Common myeloid progenitor, CD34-positive (primary cell): ENCODE measurements around the gene HIPK4.
"Not testable (repeated sequence)": the region's sequence is repeated elsewhere in the genome, so short reads cannot be mapped to it uniquely, and the experiment has no call there.

ENCODE experiments used
- CTCF ChIA-PET: fragments of 350-600 bp; sonication (Branson Sonifier 250); formaldehyde crosslinking; loops from one replicate; lab custom pipeline; 2021; ENCODE audit warnings: antibody characterized with exemption; lab: Charles Lee
- POLR2A ChIA-PET: fragments of 350-600 bp; sonication (Branson Sonifier 250); formaldehyde crosslinking; loops from one replicate; lab custom pipeline; 2021; ENCODE audit warnings: antibody characterized with exemption; lab: Charles Lee
- DNase-seq, 3 donors: peaks; one replicate each; pipeline versions ENCODE4 v3.0.0 to v3.0.0-alpha.2; 2013
- H3K27ac ChIP-seq, 2 experiments: 1 replicate in 1 of 2; 2 replicates in 1 of 2; pipeline ENCODE4 v1.7.0; 2013; ENCODE audit warnings: inconsistent platforms in 2 of 2, low read length in 2 of 2, mild to moderate bottlenecking in 2 of 2, low read depth in 1 of 2, moderate library complexity in 1 of 2; ENCODE audit not compliant: severe bottlenecking in 2 of 2, insufficient read depth in 1 of 2, poor library complexity in 1 of 2
- H3K27me3 ChIP-seq, 5 experiments: replicated peaks in 2 of 5; 1 replicate in 3 of 5; 2 replicates in 2 of 5; pipeline versions ENCODE4 v1.6.1 to v1.7.0; 2013; ENCODE audit warnings: low read length in 4 of 5, mild to moderate bottlenecking in 2 of 5, moderate library complexity in 2 of 5, inconsistent platforms in 1 of 5; ENCODE audit not compliant: insufficient read depth in 5 of 5, control insufficient read depth in 4 of 5
- H3K36me3 ChIP-seq, 4 experiments: 1 replicate in 2 of 4; 2 replicates in 2 of 4; pipeline versions ENCODE4 v1.6.1 to v1.7.0; 2013; ENCODE audit warnings: low read length in 3 of 4, control low read depth in 1 of 4, mild to moderate bottlenecking in 1 of 4; ENCODE audit not compliant: control insufficient read depth in 4 of 4, insufficient read depth in 4 of 4
- H3K4me1 ChIP-seq, 4 experiments: 1 replicate in 3 of 4; 2 replicates in 1 of 4; pipeline versions ENCODE4 v1.6.1 to v1.7.1; 2013; ENCODE audit warnings: low read length in 3 of 4, mild to moderate bottlenecking in 3 of 4, control low read depth in 1 of 4, inconsistent platforms in 1 of 4, moderate library complexity in 1 of 4; ENCODE audit not compliant: control insufficient read depth in 4 of 4, insufficient read depth in 4 of 4; ENCODE audit errors: control extremely low read depth in 1 of 4
- H3K4me3 ChIP-seq, 7 experiments: 1 replicate in 4 of 7; 2 replicates in 3 of 7; pipeline versions ENCODE4 v1.5.1 to v1.7.0; 2013; ENCODE audit warnings: mild to moderate bottlenecking in 7 of 7, low read length in 6 of 7, moderate library complexity in 6 of 7, inconsistent platforms in 2 of 7, low read depth in 2 of 7, control low read depth in 1 of 7; ENCODE audit not compliant: insufficient read depth in 4 of 7, control insufficient read depth in 1 of 7; ENCODE audit errors: extremely low read depth in 1 of 7
- H3K9me3 ChIP-seq, 5 experiments: 1 replicate in 4 of 5; 2 replicates in 1 of 5; pipeline versions ENCODE4 v1.6.1 to v1.7.1; 2013; ENCODE audit warnings: low read length in 4 of 5, mild to moderate bottlenecking in 2 of 5, inconsistent platforms in 1 of 5, low read depth in 1 of 5, moderate library complexity in 1 of 5; ENCODE audit not compliant: control insufficient read depth in 4 of 5, insufficient read depth in 2 of 5; ENCODE audit errors: control extremely low read depth in 1 of 5
- WGBS: methylation state at CpG from one replicate; pipeline ENCODE4 v1.1.5; 2013; ENCODE audit not compliant: insufficient coverage; 5-methylcytosine and 5-hydroxymethylcytosine counted together

Gene HIPK4

GRCh38 chr19:40337594-40337993 lies 52.4 kb downstream of the HIPK4 start:
- H3K4me3 ChIP-seq: no peak overlapping the region
- ChIA-PET POLR2A (no interaction called here), CTCF (interaction anchor here (1.3 kb wide), 1 partner anchor 29 kb away, joined by 3 read pairs; no protein-coding TSS in a partner anchor)

GRCh38 chr19:40337107-40337506 lies 52.9 kb downstream of the HIPK4 start:
- POLR2A ChIA-PET: no interaction called here
- 78% methylated on average over 1 of the region's 2 CpGs for WGBS
- Histone ChIP-seq H3K9me3 (no peaks in the 10 kb centered on the region), H3K4me3 (no peak overlapping the region), H3K27me3 (no peaks in the 10 kb centered on the region), H3K27ac (no peak overlapping the region), H3K36me3 (peaks cover 12 to 47% (median 30%) of the 10 kb centered on the region in 4 experiments), H3K4me1 (no peaks in the 10 kb centered on the region)
- no peak for DNase-seq
- CTCF ChIA-PET: interaction anchor here (1.3 kb wide), 1 partner anchor 28 kb away, joined by 3 read pairs; no protein-coding TSS in a partner anchor

More at GRCh38 chr19:40337594-40337993, 52.4 kb downstream of the HIPK4 start:
- 96% methylated on average over 3 of the region's 5 CpGs for WGBS
- no peak for DNase-seq
- peaks cover 11 to 43% (median 29%) of the 10 kb centered on the region in 4 experiments for H3K36me3 ChIP-seq
- H3K4me1 ChIP-seq: no peaks in the 10 kb centered on the region
- no peaks in the 10 kb centered on the region for H3K27me3 ChIP-seq
- H3K27ac ChIP-seq: no peak overlapping the region
- no peaks in the 10 kb centered on the region for H3K9me3 ChIP-seq

GRCh38 chr19:40336601-40336900 lies 53.4 kb downstream of the HIPK4 start:
- Histone ChIP-seq H3K4me1 (no peaks in the 10 kb centered on the region), H3K4me3 (no peak overlapping the region), H3K27me3 (no peaks in the 10 kb centered on the region), H3K36me3 (peaks cover 9 to 47% (median 32%) of the 10 kb centered on the region in 4 experiments), H3K27ac (no peak overlapping the region), H3K9me3 (no peaks in the 10 kb centered on the region)
- 100% methylated on average over 2 of the region's 2 CpGs for WGBS
- POLR2A ChIA-PET: no interaction called here
- DNase-seq: no peak
- CTCF ChIA-PET: interaction anchor here (0.6 to 1.3 kb wide), 2 partner anchors 28 to 31 kb away, joined by 3 to 4 read pairs; no protein-coding TSS in a partner anchor

- ChIA-PET POLR2A (interaction anchor here (0.6 kb wide), 1 partner anchor 410 kb away, joined by 3 read pairs; no protein-coding TSS in a partner anchor), CTCF (interaction anchor here (0.6 to 1.3 kb wide), 2 partner anchors 27 to 31 kb away, joined by 3 to 4 read pairs; no protein-coding TSS in a partner anchor)
- Histone ChIP-seq H3K4me1 (no peaks in the 10 kb centered on the region), H3K27ac (no peak overlapping the region), H3K36me3 (peaks cover 12 to 51% (median 34%) of the 10 kb centered on the region in 4 experiments), H3K4me3 (no peak overlapping the region), H3K27me3 (no peaks in the 10 kb centered on the region), H3K9me3 (no peaks in the 10 kb centered on the region)
- DNase-seq: no peak
- WGBS: 99% methylated on average over 11 of the region's 15 CpGs
Measured at GRCh38 chr19:40335855-40336600, 54.0 kb downstream of the HIPK4 start.

- DNase-seq: no peak
- H3K27me3 ChIP-seq: no peaks in the 10 kb centered on the region
- no peak overlapping the region for H3K4me3 ChIP-seq
- H3K4me1 ChIP-seq: no peaks in the 10 kb centered on the region
- no peak overlapping the region for H3K27ac ChIP-seq
- no peaks in the 10 kb centered on the region for H3K9me3 ChIP-seq
- peaks cover 18 to 58% (median 37%) of the 10 kb centered on the region in 4 experiments for H3K36me3 ChIP-seq
- POLR2A ChIA-PET: interaction anchor here (0.7 kb wide), 1 partner anchor 32 kb away, joined by 4 read pairs; no protein-coding TSS in a partner anchor
- CTCF ChIA-PET: interaction anchor here (0.6 kb wide), 1 partner anchor 17 kb away, joined by 3 read pairs; no protein-coding TSS in a partner anchor
Measured at GRCh38 chr19:40335101-40335500, 54.9 kb downstream of the HIPK4 start.

- CTCF ChIA-PET, POLR2A ChIA-PET, DNase-seq, H3K27me3 ChIP-seq, H3K4me3 ChIP-seq, H3K9me3 ChIP-seq, H3K27ac ChIP-seq, H3K4me1 ChIP-seq: not testable (repeated sequence)
- peaks cover 21 to 72% (median 43%) of the 10 kb centered on the region in 4 experiments for H3K36me3 ChIP-seq
- WGBS: no CpG with 5 or more reads among the region's 6 CpGs
Measured at GRCh38 chr19:40333083-40333482, 56.9 kb downstream of the HIPK4 start.

- Histone ChIP-seq H3K27me3 (no peaks in the 10 kb centered on the region), H3K36me3 (peaks cover 24 to 76% (median 47%) of the 10 kb centered on the region in 4 experiments), H3K9me3 (no peaks in the 10 kb centered on the region), H3K27ac (no peak overlapping the region), H3K4me1 (no peaks in the 10 kb centered on the region), H3K4me3 (no peak overlapping the region)
- 96% methylated on average over 3 of the region's 6 CpGs for WGBS
- no peak for DNase-seq
- ChIA-PET CTCF (no interaction called here), POLR2A (no interaction called here)
Measured at GRCh38 chr19:40332669-40333068, 57.3 kb downstream of the HIPK4 start.
